Smooth muscle cell (in vitro differentiated cells): Measurements from ENCODE around the gene PLEKHA4. TPM values are rescaled to one million over a fixed set of nuclear protein-coding genes. Genes with fewer than 3 reads are reported as not detected.
"Not testable (repeated sequence)": the region's sequence is repeated elsewhere in the genome, so short reads cannot be mapped to it uniquely, and the experiment has no call there.

Experiments
- DNase-seq: peaks from one replicate; lab custom pipeline; 2025; ENCODE audit not compliant: unreplicated experiment; lab: John Stamatoyannopoulos, UW
- H2AFZ ChIP-seq: fragments of 200-600 bp; sonication (generic); 2 replicates; pipeline ENCODE4 v1.6.0; 2016; ENCODE audit warnings: antibody characterized with exemption, low read depth, mild to moderate bottlenecking
- H3F3A ChIP-seq: fragments of 200-600 bp; sonication (generic); 2 replicates; pipeline ENCODE4 v1.6.0; 2017; ENCODE audit warnings: antibody characterized with exemption, low read depth
- H3K27ac ChIP-seq: fragments of 200-600 bp; sonication (generic); 2 replicates; pipeline ENCODE4 v1.5.1; 2016; ENCODE audit warnings: low read depth, mild to moderate bottlenecking
- H3K27me3 ChIP-seq: fragments of 200-600 bp; sonication (generic); 2 replicates; pipeline ENCODE4 v1.6.1; 2016; ENCODE audit warnings: low read depth, mild to moderate bottlenecking
- H3K36me3 ChIP-seq: fragments of 200-600 bp; sonication (generic); 2 replicates; pipeline ENCODE4 v1.5.1; 2016; ENCODE audit warnings: low read depth
- H3K4me1 ChIP-seq: fragments of 200-600 bp; sonication (generic); 2 replicates; pipeline ENCODE4 v1.5.1; 2016; ENCODE audit warnings: low read depth
- H3K4me2 ChIP-seq: fragments of 200-600 bp; sonication (generic); 2 replicates; pipeline ENCODE4 v1.6.0; 2016; ENCODE audit warnings: mild to moderate bottlenecking
- H3K4me3 ChIP-seq: fragments of 200-600 bp; sonication (generic); 2 replicates; pipeline ENCODE4 v1.5.1; 2016; ENCODE audit warnings: mild to moderate bottlenecking
- H3K79me2 ChIP-seq: fragments of 200-600 bp; sonication (generic); 2 replicates; pipeline ENCODE4 v1.6.0; 2016; ENCODE audit warnings: low read depth, mild to moderate bottlenecking
- H3K9ac ChIP-seq: fragments of 200-600 bp; sonication (generic); 2 replicates; pipeline ENCODE4 v1.6.0; 2016; ENCODE audit warnings: low read depth
- H3K9me3 ChIP-seq: fragments of 200-600 bp; sonication (generic); replicated peaks from 2 replicates; pipeline ENCODE4 v1.5.1; 2016; ENCODE audit warnings: low read depth
- H4K20me1 ChIP-seq: fragments of 200-600 bp; sonication (generic); 2 replicates; pipeline ENCODE4 v1.6.0; 2016; ENCODE audit warnings: low read depth
- CTCF ChIP-seq: fragments of 200-600 bp; sonication (generic); IDR thresholded peaks from 2 replicates; pipeline ENCODE4 v1.5.1; 2017; ENCODE audit warnings: borderline replicate concordance, mild to moderate bottlenecking, antibody characterized with exemption; ENCODE audit not compliant: insufficient read depth, poor library complexity, severe bottlenecking
- WGBS: methylation state at CpG from one replicate; pipeline ENCODE4 v1.1.7; 2016; ENCODE audit warnings: low lambda C conversion rate; 5-methylcytosine and 5-hydroxymethylcytosine counted together
- polyA plus RNA-seq: library from polyadenylated mRNA; unstranded; fragments of >200 nt; fragmentation: Nextera tagmentation; extraction: Ambion mirVana; gene quantifications from 2 replicates; pipeline ENCODE4 v1.2.1, GENCODE V29; 2016
- total RNA-seq: library from RNA; depleted of rRNA; stranded (reverse); fragments of >200 nt; gene quantifications from 2 replicates; pipeline ENCODE4 v1.2.3, GENCODE V29; 2014

Gene PLEKHA4
- total and polyA plus RNA-seq, 2 experiments from 2014 or later, result 4.4 to 39.2 TPM

- Histone ChIP-seq H3K9ac (no peak overlapping the region), H3K27ac (no peak overlapping the region), H4K20me1 (no peaks in the 10 kb centered on the region), H3K36me3 (no peaks in the 10 kb centered on the region), H3F3A (peaks cover 11% of the 10 kb centered on the region), H3K4me2 (no peak overlapping the region), H3K9me3 (no peaks in the 10 kb centered on the region), H2AFZ (no peak overlapping the region), H3K4me1 (no peaks in the 10 kb centered on the region), H3K4me3 (no peak overlapping the region), H3K27me3 (no peaks in the 10 kb centered on the region), H3K79me2 (no peaks in the 10 kb centered on the region)
- 92% methylated on average over 21 of the region's 21 CpGs for WGBS
- TF ChIP-seq CTCF, result no peak
- no peak for DNase-seq
Observed at GRCh38 chr19:48887861-48888612, 19.6 kb upstream of the PLEKHA4 start.

- Histone ChIP-seq H3K4me3 (no peak overlapping the region), H2AFZ (no peak overlapping the region), H4K20me1 (no peaks in the 10 kb centered on the region), H3K4me2 (no peak overlapping the region), H3K27me3 (no peaks in the 10 kb centered on the region), H3K27ac (no peak overlapping the region), H3K9me3 (no peaks in the 10 kb centered on the region), H3K36me3 (no peaks in the 10 kb centered on the region), H3K4me1 (peaks cover 8% of the 10 kb centered on the region), H3K79me2 (no peaks in the 10 kb centered on the region), H3F3A (peaks cover 3% of the 10 kb centered on the region), H3K9ac (no peak overlapping the region)
- TF ChIP-seq CTCF, result no peak
- WGBS, result 98% methylated on average over 7 of the region's 7 CpGs
- DNase-seq, result no peak
Observed at GRCh38 chr19:48883726-48884125, 15.3 kb upstream of the PLEKHA4 start.

- Histone ChIP-seq H3K4me1 (peaks cover 8% of the 10 kb centered on the region), H3K27me3 (no peaks in the 10 kb centered on the region), H3K9ac (no peak overlapping the region), H3K4me2 (no peak overlapping the region), H4K20me1 (peaks cover 16% of the 10 kb centered on the region), H3K4me3 (no peak overlapping the region), H3K36me3 (no peaks in the 10 kb centered on the region), H3K79me2 (no peaks in the 10 kb centered on the region), H3K9me3 (no peaks in the 10 kb centered on the region), H3F3A (peaks cover 14% of the 10 kb centered on the region), H3K27ac (no peak overlapping the region), H2AFZ (no peak overlapping the region)
- WGBS, result 77% methylated on average over 30 of the region's 30 CpGs
- DNase-seq, result no peak
- no peak for TF ChIP-seq CTCF
Observed at GRCh38 chr19:48881741-48882657, 13.6 kb upstream of the PLEKHA4 start.

- peak overlapping the region; percentile 100 for H3K27ac ChIP-seq
- H3K36me3 ChIP-seq, H2AFZ ChIP-seq, DNase-seq, H3K4me3 ChIP-seq, H3K9ac ChIP-seq, H3K4me2 ChIP-seq, H3K27me3 ChIP-seq, H3K9me3 ChIP-seq: not testable (repeated sequence)
- H3F3A ChIP-seq, result peaks cover 30% of the 10 kb centered on the region
- H3K4me1 ChIP-seq, result peaks cover 13% of the 10 kb centered on the region
- 84% methylated on average over 9 of the region's 9 CpGs for WGBS
- H3K79me2 ChIP-seq, result peaks cover 14% of the 10 kb centered on the region
- peaks cover 39% of the 10 kb centered on the region for H4K20me1 ChIP-seq
Observed at GRCh38 chr19:48879696-48880095, 11.3 kb upstream of the PLEKHA4 start.
